HCT116 (cell line): Measurements from ENCODE around the gene ARID1A.

Source experiments
- CTCF ChIP-seq, 3 experiments: fragments of 200-600 bp in 1 of 3; sonication (generic) in 1 of 3; IDR thresholded peaks in 2 of 3; conservative IDR thresholded peaks in 1 of 3; 2 replicates each; pipeline ENCODE4 v1.5.1; 2012 to 2017; ENCODE audit warnings: low read depth in 2 of 3, low read length in 2 of 3, antibody characterized with exemption in 1 of 3, borderline replicate concordance in 1 of 3, control low read depth in 1 of 3, mild to moderate bottlenecking in 1 of 3, mixed read lengths in 1 of 3, mixed run types in 1 of 3, moderate library complexity in 1 of 3; ENCODE audit not compliant: insufficient read depth in 1 of 3
- ELF1 ChIP-seq: IDR thresholded peaks from 2 replicates; pipeline ENCODE4 v1.6.1; 2012; ENCODE audit warnings: low read depth, borderline replicate concordance
- EZH2 ChIP-seq: fragments of 200-600 bp; sonication (generic); IDR thresholded peaks from 2 replicates; pipeline ENCODE4 v1.6.1; 2017; ENCODE audit warnings: antibody characterized with exemption, mixed run types
- EZH2phosphoT487 ChIP-seq: fragments of 200-600 bp; IDR thresholded peaks from 2 replicates; pipeline ENCODE4 v1.6.1; 2018; ENCODE audit warnings: antibody characterized with exemption, borderline replicate concordance
- MAX ChIP-seq: IDR thresholded peaks from 2 replicates; pipeline ENCODE4 v1.6.1; 2012
- POLR2A ChIP-seq: IDR thresholded peaks from 2 replicates; pipeline ENCODE4 v1.7.0; 2011; ENCODE audit warnings: borderline replicate concordance; ENCODE audit not compliant: insufficient read depth, insufficient read length; ENCODE audit errors: extremely low read depth
- POLR2AphosphoS5 ChIP-seq: IDR thresholded peaks from 2 replicates; pipeline ENCODE4 v1.6.1; 2011; ENCODE audit warnings: mild to moderate bottlenecking, low read depth, low read length, moderate library complexity
- RAD21 ChIP-seq: IDR thresholded peaks from 2 replicates; pipeline ENCODE4 v1.6.1; 2012; ENCODE audit warnings: low read depth, mild to moderate bottlenecking
- SP1 ChIP-seq: IDR thresholded peaks from 2 replicates; pipeline ENCODE4 v1.6.1; 2012; ENCODE audit warnings: low read depth
- YY1 ChIP-seq: IDR thresholded peaks from 2 replicates; pipeline ENCODE4 v1.6.1; 2011; ENCODE audit warnings: low read length, low read depth, moderate library complexity, mild to moderate bottlenecking; ENCODE audit not compliant: insufficient replicate concordance; ENCODE audit errors: extremely low read depth
- ZNF274 ChIP-seq: fragments of 200-500 bp; sonication (Bioruptor generic); IDR thresholded peaks from 2 replicates; pipeline ENCODE4 v1.6.1; 2014; ENCODE audit warnings: mild to moderate bottlenecking, low read depth, low read length, inconsistent platforms

- TF ChIP-seq POLR2AphosphoS5 (no peak), CTCF (IDR thresholded peaks at IDR 0.05 in 2 of 3, conservative IDR thresholded peaks at IDR 0.05 in 1 of 3; ENCODE audit: borderline replicate concordance in 1 of 3, insufficient read depth in 1 of 3, low read depth in 2 of 3, low read length in 2 of 3) (no peak), MAX (no peak), RAD21 (no peak), EZH2 (no peak), POLR2A (no peak), ELF1 (no peak), SP1 (no peak), EZH2phosphoT487 (no peak), YY1 (no peak), ZNF274 (no peak)
These were observed 91.5 kb downstream of the ARID1A start for GRCh38 chr1:26787381-26787705.
